SJCRH30 (cell line): ENCODE results near the gene ARL3. TPM values are rescaled to one million over a fixed set of nuclear protein-coding genes. Genes with fewer than 3 reads are reported as not detected.

Source experiments
- DNase-seq, 2 experiments: peaks; one replicate each; pipeline ENCODE4 v3.0.0-alpha.2; 2015 to 2020
- H3K27ac ChIP-seq: fragments of 250-450 bp; sonication (Bioruptor Pico); 2 replicates; pipeline ENCODE4 v1.5.1; 2020; ENCODE audit warnings: mild to moderate bottlenecking, moderate library complexity
- H3K27me3 ChIP-seq: fragments of 250-450 bp; sonication (Bioruptor Pico); 2 replicates; pipeline ENCODE4 v1.5.1; 2020; ENCODE audit warnings: mild to moderate bottlenecking, moderate library complexity
- H3K36me3 ChIP-seq: fragments of 250-450 bp; sonication (Bioruptor Pico); 2 replicates; pipeline ENCODE4 v1.5.1; 2020; ENCODE audit warnings: mild to moderate bottlenecking, moderate library complexity
- H3K4me1 ChIP-seq: fragments of 250-450 bp; sonication (Bioruptor Pico); 2 replicates; pipeline ENCODE4 v1.5.1; 2020; ENCODE audit warnings: mild to moderate bottlenecking, moderate library complexity
- H3K4me3 ChIP-seq: fragments of 250-450 bp; sonication (Bioruptor Pico); 2 replicates; pipeline ENCODE4 v1.5.1; 2020; ENCODE audit warnings: mild to moderate bottlenecking, moderate library complexity
- H3K9me3 ChIP-seq: fragments of 250-450 bp; sonication (Bioruptor Pico); replicated peaks from 2 replicates; pipeline ENCODE4 v1.5.1; 2020; ENCODE audit warnings: mild to moderate bottlenecking, moderate library complexity
- total RNA-seq: library from RNA; depleted of rRNA; stranded (reverse); fragments of >200 nt; shearing (Covaris generic); gene quantifications from 2 replicates; pipeline ENCODE4 v1.2.3, GENCODE V29; 2014; rRNA removed

ARL3 gene
- total RNA-seq, 1 experiment from 2014 or later: 17.6 TPM

GRCh38 chr10:102628451-102628911, 85.7 kb downstream of the ARL3 start:
- peak; percentile 91 to 94 for DNase-seq
- H3K36me3 ChIP-seq: no peaks in the 10 kb centered on the region
- no peaks in the 10 kb centered on the region for H3K9me3 ChIP-seq
- H3K4me1 ChIP-seq: peaks cover 60% of the 10 kb centered on the region
- peak overlapping the region; percentile 90 for H3K27ac ChIP-seq
- H3K27me3 ChIP-seq: no peaks in the 10 kb centered on the region
- H3K4me3 ChIP-seq: no peak overlapping the region

DNA sequence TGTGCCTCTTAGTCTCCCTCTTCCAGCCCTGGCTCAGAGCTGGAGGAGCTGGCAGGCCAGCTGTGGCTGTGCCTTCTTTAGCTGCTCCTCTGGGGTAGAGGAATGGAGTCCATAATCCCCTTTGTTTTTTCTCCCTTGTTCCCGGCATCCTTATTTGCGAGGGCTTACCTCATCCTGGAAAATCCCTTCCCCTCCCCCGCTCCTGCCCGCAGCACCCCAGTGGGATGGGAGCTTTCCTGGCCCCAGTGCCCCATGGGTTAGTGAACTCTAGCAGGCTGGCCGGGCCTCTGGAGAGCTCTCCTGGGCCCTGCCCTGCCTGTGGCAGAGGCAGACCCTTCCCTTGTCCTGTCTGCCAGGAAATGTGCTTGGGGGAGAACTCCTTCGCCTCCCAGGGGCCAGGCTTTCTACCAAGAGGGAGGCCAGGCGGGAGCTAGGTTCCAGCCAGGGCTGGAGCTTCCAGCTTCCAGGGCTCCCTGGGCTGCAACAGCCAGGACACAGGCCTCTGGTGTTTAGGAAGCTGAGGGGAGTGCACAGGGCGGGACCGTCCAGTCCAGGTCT, 86.4 kb downstream of the ARL3 start:
- H3K27me3 ChIP-seq: no peaks in the 10 kb centered on the region
- H3K9me3 ChIP-seq: no peaks in the 10 kb centered on the region
- peaks cover 60% of the 10 kb centered on the region for H3K4me1 ChIP-seq
- H3K27ac ChIP-seq: peak overlapping the region; percentile 90
- peak overlapping the region; percentile 19 for H3K4me3 ChIP-seq
- no peaks in the 10 kb centered on the region for H3K36me3 ChIP-seq
- peak; percentile 93 for DNase-seq

DNA sequence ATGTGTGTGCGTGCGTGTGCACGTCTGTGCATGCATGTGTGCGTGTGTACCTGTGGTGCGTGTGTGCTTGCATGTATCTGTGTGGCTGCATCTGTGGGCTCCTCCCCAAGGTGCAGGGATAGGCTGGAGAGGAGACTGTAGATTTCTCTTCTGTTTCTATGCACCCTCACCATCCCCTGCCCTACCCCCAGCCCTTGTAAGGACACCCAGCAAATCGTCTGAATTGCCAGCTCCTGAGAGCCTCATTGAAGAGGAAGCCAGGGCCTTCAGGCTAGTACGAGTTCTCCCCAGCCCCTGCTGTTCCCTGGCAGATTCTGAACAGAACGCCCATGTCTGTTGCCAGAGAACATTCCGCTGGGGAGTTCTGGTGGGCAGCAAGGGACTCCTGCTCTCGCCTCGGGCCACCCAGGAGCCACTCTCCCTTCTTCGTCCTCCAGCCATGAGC, 86.9 kb downstream of the ARL3 start:
- Histone ChIP-seq H3K27me3 (no peaks in the 10 kb centered on the region), H3K27ac (peak overlapping the region; percentile 90), H3K4me3 (peak overlapping the region; percentile 19), H3K4me1 (peaks cover 61% of the 10 kb centered on the region), H3K36me3 (no peaks in the 10 kb centered on the region), H3K9me3 (no peaks in the 10 kb centered on the region)
- DNase-seq: no peak

DNA sequence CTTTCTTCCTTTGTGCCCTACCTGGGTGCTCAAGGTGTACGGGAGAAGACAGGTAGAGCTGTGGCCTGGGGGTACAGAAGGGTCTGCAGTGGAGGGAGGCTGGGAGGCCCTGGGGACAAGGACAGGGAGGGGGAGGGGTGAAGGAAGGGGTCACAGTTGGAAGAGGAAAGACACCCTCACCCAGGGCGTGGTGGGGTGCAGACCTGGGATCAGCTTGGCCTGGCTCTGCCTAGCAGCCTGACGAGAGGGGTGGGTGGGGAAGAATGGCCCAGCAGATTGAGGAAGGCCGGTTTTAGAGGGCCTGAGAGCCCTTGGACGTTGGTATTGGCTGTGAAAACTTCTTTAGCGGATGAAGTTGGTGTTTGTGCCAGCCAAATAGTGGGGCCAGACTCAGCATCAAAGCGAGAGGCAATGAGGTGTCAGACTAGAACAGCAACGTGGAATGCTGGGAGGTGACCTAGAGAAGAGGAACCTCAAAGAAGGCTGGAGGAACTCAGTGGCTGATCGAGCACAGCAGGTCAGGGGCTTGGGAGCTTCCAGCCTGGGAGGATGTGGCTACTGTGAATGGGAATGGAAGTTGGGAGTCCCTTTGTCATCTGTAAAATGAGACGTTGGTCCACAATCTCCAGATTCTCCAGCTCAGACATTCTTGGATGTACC, 88.0 kb downstream of the ARL3 start:
- H3K4me1 ChIP-seq: peaks cover 68% of the 10 kb centered on the region

DNA sequence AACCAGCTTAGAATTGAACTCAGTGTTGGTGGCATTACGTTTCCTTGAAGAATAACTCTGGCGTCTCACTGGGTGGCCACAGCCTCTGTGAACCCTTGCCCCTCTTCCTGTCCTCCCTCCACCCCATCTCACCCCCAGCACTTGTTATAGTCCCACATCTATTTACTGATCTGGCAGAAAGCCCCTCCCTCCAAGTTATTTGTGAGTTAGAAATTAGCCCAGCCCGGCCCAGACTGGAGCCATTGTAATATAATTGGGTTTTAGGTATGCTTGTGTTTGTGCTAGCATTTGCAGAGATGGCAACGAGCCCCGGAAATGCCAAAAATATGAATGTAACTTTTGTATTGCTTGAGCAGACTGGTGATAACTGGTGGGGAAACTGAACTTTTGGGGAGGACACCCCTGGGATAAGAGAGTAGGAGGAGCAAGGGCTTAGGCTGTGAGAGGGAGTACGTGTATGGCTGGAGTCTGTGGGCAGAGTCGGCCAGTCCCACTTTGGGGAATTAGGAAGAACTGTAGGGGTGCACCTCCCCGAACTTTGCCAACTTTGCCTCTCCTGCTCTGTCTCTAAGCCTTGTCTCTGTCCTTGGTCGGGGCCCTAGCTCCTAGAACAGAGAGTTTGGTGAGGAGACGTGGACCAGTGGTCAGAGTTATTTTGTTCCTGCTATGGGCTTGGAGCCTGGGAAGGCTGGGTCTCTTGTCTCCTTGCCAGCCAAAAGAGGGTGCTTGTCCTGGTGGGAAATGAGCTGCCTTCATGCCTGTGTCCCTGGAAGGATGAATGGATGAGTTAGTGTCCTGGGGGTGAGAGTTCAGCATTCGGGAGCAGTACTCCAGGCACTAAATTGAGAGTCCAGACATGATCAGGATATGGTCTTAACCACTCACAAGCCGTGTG, 89.2 kb downstream of the ARL3 start:
- H3K9me3 ChIP-seq: no peaks in the 10 kb centered on the region
- no peak for DNase-seq
- H3K4me1 ChIP-seq: peaks cover 68% of the 10 kb centered on the region
- no peak overlapping the region for H3K4me3 ChIP-seq
- H3K36me3 ChIP-seq: no peaks in the 10 kb centered on the region
- no peak overlapping the region for H3K27ac ChIP-seq
- H3K27me3 ChIP-seq: no peaks in the 10 kb centered on the region

More for the DNA sequence above, 88.0 kb downstream of the ARL3 start:
- Histone ChIP-seq H3K4me3 (no peak overlapping the region), H3K27me3 (no peaks in the 10 kb centered on the region), H3K27ac (no peak overlapping the region; the same call in 1 of the 2 replicates), H3K36me3 (no peaks in the 10 kb centered on the region), H3K9me3 (no peaks in the 10 kb centered on the region)
- no peak for DNase-seq

DNA sequence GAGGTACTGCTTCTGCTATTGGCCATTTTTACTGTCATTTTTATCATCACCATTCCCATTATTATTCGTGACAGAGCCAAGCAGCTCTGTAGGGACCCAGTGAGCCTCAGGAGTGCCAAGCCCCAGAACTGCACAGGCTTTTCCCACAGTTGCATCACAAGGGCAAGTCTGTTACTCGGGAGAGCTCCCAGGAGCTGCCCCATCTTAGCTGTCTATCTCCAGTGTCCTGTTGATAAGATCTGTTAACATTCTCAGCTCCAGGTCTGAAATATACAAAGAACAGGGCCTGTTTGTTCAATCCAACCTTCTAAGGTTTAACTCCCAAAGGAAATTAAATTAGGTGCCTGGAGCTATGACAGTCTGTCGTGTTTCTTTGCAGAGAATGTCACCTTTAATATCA, 90.1 kb downstream of the ARL3 start:
- no peaks in the 10 kb centered on the region for H3K36me3 ChIP-seq
- no peak overlapping the region for H3K4me3 ChIP-seq
- no peaks in the 10 kb centered on the region for H3K9me3 ChIP-seq
- H3K27ac ChIP-seq: no peak overlapping the region
- H3K27me3 ChIP-seq: no peaks in the 10 kb centered on the region
- H3K4me1 ChIP-seq: peaks cover 68% of the 10 kb centered on the region
- no peak for DNase-seq

Other genes with a start within 250 kb of the ARL3 start
- 257 and 271 TPM in 2 replicates for gene ACTR1A, start 211.7 kb downstream of the ARL3 start, total RNA-seq
- 10.5 and 12.6 TPM in 2 replicates for gene SUFU, start 210.4 kb downstream of the ARL3 start, total RNA-seq
- 66.6 and 67.3 TPM in 2 replicates for gene TRIM8, start 69.9 kb downstream of the ARL3 start, total RNA-seq
- gene SFXN2, start 239 bp upstream of the ARL3 start, total RNA-seq: 14.4 and 16.2 TPM in 2 replicates
- gene WBP1L, start 29.6 kb upstream of the ARL3 start, total RNA-seq: 24.1 TPM in 2 replicates
- gene CYP17A1, start 123.0 kb upstream of the ARL3 start, total RNA-seq: not detected in 2 replicates
- gene BORCS7, start 139.9 kb upstream of the ARL3 start, total RNA-seq: 19.9 and 24.3 TPM in 2 replicates
- gene AS3MT, start 155.1 kb upstream of the ARL3 start, total RNA-seq: 13.7 and 14.8 TPM in 2 replicates
- 4.5 and 4.9 TPM in 2 replicates for gene CNNM2, start 203.9 kb upstream of the ARL3 start, total RNA-seq